Progenitor cell of endocrine pancreas (in vitro differentiated cells): Measurements from ENCODE around the gene ADTRP. TPM values are rescaled to one million over a fixed set of nuclear protein-coding genes. Genes with fewer than 3 reads are reported as not detected.

ENCODE experiments used
- DNase-seq: peaks from one replicate; pipeline ENCODE4 v3.0.0; 2021; ENCODE audit warnings: low spot score; ENCODE audit not compliant: unreplicated experiment
- H3K27ac Mint-ChIP-seq: 2 replicates; pipeline ENCODE4 v1.8.0; 2021; ENCODE audit warnings: mild to moderate bottlenecking, moderate library complexity, mixed read lengths
- H3K27me3 Mint-ChIP-seq: 2 replicates; pipeline ENCODE4 v1.8.0; 2021; ENCODE audit warnings: mixed read lengths
- H3K36me3 Mint-ChIP-seq: 2 replicates; pipeline ENCODE4 v1.8.0; 2022; ENCODE audit warnings: mixed read lengths; ENCODE audit not compliant: insufficient read depth
- H3K4me1 Mint-ChIP-seq: 2 replicates; pipeline ENCODE4 v1.8.0; 2021; ENCODE audit warnings: low read depth, mixed read lengths
- H3K4me3 Mint-ChIP-seq: 2 replicates; pipeline ENCODE4 v1.8.0; 2021; ENCODE audit warnings: low read depth, mild to moderate bottlenecking, moderate library complexity, mixed read lengths
- H3K9me3 Mint-ChIP-seq: 2 replicates; pipeline ENCODE4 v1.8.0; 2021; ENCODE audit warnings: low read depth, mixed read lengths
- total RNA-seq: library from RNA; stranded (reverse); gene quantifications from 2 replicates; pipeline ENCODE4 v1.2.1, GENCODE V29; 2021
- TF ChIP-seq, protein P1 (sequence below): fragments of 200-600 bp; sonication (generic); IDR thresholded peaks from one replicate; pipeline ENCODE4 v1.5.0; 2021; ENCODE audit warnings: antibody characterized with exemption, mild to moderate bottlenecking; ENCODE audit not compliant: unreplicated experiment

The ADTRP gene
- total RNA-seq, 1 donor from 2014 or later: not detected

DNA sequence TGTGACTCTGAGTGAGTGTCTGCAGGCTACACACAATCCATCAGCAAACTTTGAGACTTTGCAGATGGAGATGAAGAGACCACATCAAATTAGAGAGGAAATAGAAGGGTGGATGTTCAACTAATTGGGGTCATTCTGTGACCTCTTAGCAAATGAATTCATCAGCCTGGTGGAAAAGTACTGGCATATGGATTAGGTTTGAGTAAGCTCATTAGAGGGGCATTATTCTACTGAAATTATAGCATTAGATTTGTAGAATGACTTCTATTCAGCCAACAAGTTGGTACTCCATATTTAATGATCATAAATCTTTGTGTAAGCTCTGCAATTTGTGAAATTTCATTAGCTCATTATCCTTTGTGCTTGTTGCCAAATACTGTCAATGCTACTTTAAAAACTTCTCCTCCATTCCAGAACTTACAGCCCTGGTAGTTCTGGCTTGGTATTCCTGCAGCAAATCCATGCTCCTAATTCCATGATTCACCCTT, 63.8 kb downstream of the ADTRP start:
- H3K4me3 Mint-ChIP-seq: no peak overlapping the region
- no peaks in the 10 kb centered on the region for H3K9me3 Mint-ChIP-seq
- H3K27me3 Mint-ChIP-seq: no peaks in the 10 kb centered on the region
- TF ChIP-seq, protein P1, sequence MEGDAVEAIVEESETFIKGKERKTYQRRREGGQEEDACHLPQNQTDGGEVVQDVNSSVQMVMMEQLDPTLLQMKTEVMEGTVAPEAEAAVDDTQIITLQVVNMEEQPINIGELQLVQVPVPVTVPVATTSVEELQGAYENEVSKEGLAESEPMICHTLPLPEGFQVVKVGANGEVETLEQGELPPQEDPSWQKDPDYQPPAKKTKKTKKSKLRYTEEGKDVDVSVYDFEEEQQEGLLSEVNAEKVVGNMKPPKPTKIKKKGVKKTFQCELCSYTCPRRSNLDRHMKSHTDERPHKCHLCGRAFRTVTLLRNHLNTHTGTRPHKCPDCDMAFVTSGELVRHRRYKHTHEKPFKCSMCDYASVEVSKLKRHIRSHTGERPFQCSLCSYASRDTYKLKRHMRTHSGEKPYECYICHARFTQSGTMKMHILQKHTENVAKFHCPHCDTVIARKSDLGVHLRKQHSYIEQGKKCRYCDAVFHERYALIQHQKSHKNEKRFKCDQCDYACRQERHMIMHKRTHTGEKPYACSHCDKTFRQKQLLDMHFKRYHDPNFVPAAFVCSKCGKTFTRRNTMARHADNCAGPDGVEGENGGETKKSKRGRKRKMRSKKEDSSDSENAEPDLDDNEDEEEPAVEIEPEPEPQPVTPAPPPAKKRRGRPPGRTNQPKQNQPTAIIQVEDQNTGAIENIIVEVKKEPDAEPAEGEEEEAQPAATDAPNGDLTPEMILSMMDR: no peak
- H3K27ac Mint-ChIP-seq: no peak overlapping the region
- H3K4me1 Mint-ChIP-seq: peaks cover 2% of the 10 kb centered on the region
- H3K36me3 Mint-ChIP-seq: no peaks in the 10 kb centered on the region
- no peak for DNase-seq

DNA sequence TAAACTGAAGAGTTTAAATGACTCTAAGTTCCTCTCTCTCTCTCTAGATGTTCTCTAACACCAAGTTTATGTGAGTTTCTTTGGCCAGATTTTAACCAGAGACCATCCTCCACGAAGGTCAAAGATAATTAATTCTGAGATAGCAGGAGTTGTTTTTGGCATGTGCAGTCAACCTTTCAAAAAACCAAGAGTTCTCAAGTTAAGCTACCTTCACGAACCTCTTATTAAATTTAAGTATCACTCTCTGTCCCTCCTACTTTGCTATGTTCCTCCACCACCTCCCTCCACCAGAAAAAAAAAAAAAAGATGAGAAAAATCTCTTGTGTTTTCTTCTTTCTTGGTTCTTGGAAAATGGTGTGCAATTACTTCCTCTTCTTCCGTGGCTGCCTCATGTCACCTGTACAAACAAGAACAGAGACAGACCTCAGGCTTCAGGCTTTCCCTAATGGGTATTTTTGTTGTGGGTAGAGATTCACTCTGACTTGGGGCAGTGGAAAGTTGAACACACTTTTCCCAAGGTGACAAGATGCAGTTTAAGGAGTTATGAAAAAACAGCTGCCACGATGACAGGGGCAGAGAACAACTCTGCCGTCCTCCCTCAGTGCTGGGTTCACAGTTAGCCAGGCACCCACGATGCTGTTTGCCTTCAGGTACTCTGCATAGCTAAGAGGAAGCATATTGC, 64.3 kb downstream of the ADTRP start:
- Mint-ChIP-seq H3K27ac (no peak overlapping the region), H3K4me1 (peaks cover 2% of the 10 kb centered on the region), H3K27me3 (no peaks in the 10 kb centered on the region), H3K9me3 (no peaks in the 10 kb centered on the region), H3K36me3 (no peaks in the 10 kb centered on the region), H3K4me3 (no peak overlapping the region)
- TF ChIP-seq, protein P1: no peak
- DNase-seq: no peak

DNA sequence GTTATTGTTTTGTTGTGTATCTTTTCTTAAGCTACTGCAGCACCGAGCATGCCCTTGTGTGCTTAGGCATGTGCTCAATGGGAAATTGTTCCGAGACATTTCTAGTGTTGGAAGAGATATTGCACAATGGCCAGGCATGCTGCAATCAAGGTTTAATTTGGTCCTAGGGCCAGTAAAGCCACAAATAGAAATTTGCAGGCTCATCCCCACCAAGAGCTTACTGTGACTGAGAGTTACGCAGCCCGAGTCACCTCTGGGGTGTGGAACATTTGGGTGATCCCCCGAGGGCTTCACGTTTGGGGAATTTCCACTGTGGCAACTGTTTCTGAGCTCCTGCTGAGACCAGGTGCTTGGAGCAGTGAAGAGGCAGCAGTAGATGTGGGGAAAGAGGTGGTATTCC, 65.8 kb downstream of the ADTRP start:
- H3K4me1 Mint-ChIP-seq: peaks cover 2% of the 10 kb centered on the region
- no peaks in the 10 kb centered on the region for H3K27me3 Mint-ChIP-seq
- TF ChIP-seq, protein P1: no peak
- H3K9me3 Mint-ChIP-seq: no peaks in the 10 kb centered on the region
- no peak overlapping the region for H3K4me3 Mint-ChIP-seq
- no peaks in the 10 kb centered on the region for H3K36me3 Mint-ChIP-seq
- H3K27ac Mint-ChIP-seq: no peak overlapping the region
- no peak for DNase-seq

DNA sequence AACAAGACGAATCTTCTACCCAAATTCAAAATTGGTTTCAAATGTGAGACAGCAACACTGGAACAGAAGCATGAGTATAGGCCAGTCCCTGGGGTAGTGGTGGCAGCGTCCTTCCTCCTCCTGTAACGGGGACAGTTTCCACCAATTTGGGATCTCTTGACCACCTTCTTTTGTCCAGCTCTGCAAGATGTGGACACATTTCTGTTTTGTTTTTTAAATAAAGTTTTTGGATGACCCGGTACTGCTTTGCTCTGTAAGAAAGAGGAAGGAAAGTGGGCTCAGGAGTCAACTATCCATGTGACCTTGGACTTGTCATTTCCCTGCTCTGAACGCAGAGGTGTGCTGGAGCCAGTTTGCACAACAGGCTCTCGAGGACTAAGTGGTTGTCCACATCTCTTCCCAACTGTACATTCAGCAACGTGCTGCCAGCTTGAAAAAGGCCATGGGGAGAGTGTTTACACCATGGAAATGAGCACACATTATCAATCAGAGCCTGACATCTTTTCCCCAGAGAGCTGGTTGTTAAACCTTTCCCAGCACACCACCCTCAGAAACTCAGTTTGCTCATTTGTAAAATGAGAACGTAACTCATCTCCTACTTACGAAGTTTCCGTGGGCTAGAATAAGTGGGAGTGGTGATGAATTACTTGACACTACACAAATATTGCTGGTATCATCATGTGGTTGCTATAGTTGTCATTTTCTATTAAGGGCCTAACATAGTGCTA, 66.5 kb downstream of the ADTRP start:
- H3K4me1 Mint-ChIP-seq: peaks cover 2% of the 10 kb centered on the region
- no peaks in the 10 kb centered on the region for H3K9me3 Mint-ChIP-seq
- TF ChIP-seq, protein P1: no peak
- H3K36me3 Mint-ChIP-seq: no peaks in the 10 kb centered on the region
- no peak overlapping the region for H3K4me3 Mint-ChIP-seq
- DNase-seq: no peak
- H3K27ac Mint-ChIP-seq: no peak overlapping the region
- H3K27me3 Mint-ChIP-seq: no peaks in the 10 kb centered on the region

DNA sequence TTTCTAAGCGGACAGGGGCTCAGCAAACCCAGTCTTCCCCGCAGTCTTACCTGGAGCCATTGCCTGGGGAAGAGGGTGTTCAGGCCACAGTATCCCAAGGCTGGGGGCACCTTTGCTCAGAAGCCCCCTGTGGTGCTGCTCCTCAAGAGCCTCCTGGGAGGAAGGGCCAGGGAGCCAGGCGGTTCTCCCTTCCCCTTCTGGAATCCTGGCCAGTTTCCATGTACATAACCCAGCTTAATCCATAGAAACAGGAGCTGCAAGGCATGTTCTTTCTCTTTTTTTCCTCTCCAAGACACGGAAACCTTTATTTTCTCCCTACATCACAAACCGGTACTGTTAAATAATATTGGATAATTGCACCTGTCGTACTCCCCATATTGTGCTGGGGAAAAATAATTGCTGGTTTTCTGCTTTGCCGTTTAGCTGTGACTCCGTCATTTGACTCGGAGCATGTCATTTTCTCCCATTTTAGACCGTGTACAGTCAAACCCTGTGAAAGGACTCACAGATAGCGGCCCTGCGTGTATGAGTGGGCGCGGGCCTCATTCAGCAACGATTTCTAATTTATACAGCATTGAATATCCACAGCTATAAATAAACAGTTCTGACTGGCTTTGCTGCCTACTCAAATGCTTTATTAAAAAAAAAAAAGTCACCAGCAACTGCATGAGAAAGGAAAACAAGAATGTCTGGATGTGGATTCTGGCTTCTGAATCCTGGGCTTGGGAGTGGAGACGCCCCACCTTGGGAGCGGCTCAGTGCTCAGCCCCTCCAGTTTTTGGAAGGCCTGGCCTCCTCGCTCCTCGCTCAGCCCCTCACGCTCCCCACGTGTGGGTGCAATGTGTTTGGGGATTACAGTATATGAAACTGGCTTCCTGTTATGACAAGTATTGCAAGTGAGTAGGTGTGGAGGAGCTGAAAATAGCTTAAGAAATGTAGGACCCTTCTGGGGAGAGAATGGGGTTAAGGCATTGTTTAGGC, 67.3 kb downstream of the ADTRP start:
- TF ChIP-seq, protein P1: no peak
- H3K9me3 Mint-ChIP-seq: no peaks in the 10 kb centered on the region
- H3K27me3 Mint-ChIP-seq: no peaks in the 10 kb centered on the region
- peaks cover 2% of the 10 kb centered on the region for H3K4me1 Mint-ChIP-seq
- DNase-seq: no peak
- no peak overlapping the region for H3K4me3 Mint-ChIP-seq
- H3K27ac Mint-ChIP-seq: no peak overlapping the region
- no peaks in the 10 kb centered on the region for H3K36me3 Mint-ChIP-seq
